Measurements from ENCODE around the gene APPBP2.

- TF ChIP-seq CTCF (IDR thresholded peaks at IDR 0.05) (no peak), EZH2 (IDR thresholded peaks at IDR 0.05) (no peak), EZH2phosphoT487 (IDR thresholded peaks at IDR 0.05) (no peak)
These were observed 22.9 kb upstream of the APPBP2 start for GRCh38 chr17:60548990-60549389.

Measured in neural progenitor cell (in vitro differentiated cells).